GM19463 (cell line): Measurements from ENCODE around the gene OBSCN.
"Not testable (repeated sequence)": the region's sequence is repeated elsewhere in the genome, so short reads cannot be mapped to it uniquely, and the experiment has no call there.

Source experiments
- ATAC-seq: cut with Tn5 transposase; IDR thresholded peaks from one replicate; pipeline ENCODE4 v1.9.1; 2021; ENCODE audit warnings: mild to moderate bottlenecking, moderate library complexity; ENCODE audit not compliant: unreplicated experiment

The OBSCN gene

GRCh38 chr1:228185641-228185965 lies 22.2 kb upstream of the OBSCN start:
- ATAC-seq = no peak

- not testable (repeated sequence) for ATAC-seq
Observed at GRCh38 chr1:228188249-228188648, 19.6 kb upstream of the OBSCN start.

GRCh38 chr1:228190182-228190581 lies 17.7 kb upstream of the OBSCN start:
- no peak for ATAC-seq

- no peak for ATAC-seq
Observed at GRCh38 chr1:228190778-228191177, 17.1 kb upstream of the OBSCN start.

GRCh38 chr1:228194436-228194835 lies 13.4 kb upstream of the OBSCN start:
- ATAC-seq = no peak

- no peak for ATAC-seq
Observed at GRCh38 chr1:228194921-228195812, 12.7 kb upstream of the OBSCN start.

- no peak for ATAC-seq
Observed at GRCh38 chr1:228197555-228198147, 10.2 kb upstream of the OBSCN start.

GRCh38 chr1:228198977-228199590 lies 8.8 kb upstream of the OBSCN start:
- ATAC-seq = no peak

GRCh38 chr1:228204958-228205357 lies 2.9 kb upstream of the OBSCN start:
- ATAC-seq = no peak

- no peak for ATAC-seq
Observed at GRCh38 chr1:228205526-228206436, 2.1 kb upstream of the OBSCN start.

GRCh38 chr1:228206582-228207351 lies 1.1 kb upstream of the OBSCN start:
- ATAC-seq = no peak

GRCh38 chr1:228207381-228207810 lies 448 bp upstream of the OBSCN start:
- ATAC-seq = no peak

GRCh38 chr1:228208831-228209551 lies 1.1 kb downstream of the OBSCN start:
- ATAC-seq = no peak

GRCh38 chr1:228209657-228210056 lies 1.8 kb downstream of the OBSCN start:
- ATAC-seq = no peak

- no peak for ATAC-seq
Observed at GRCh38 chr1:228210076-228210651, 2.3 kb downstream of the OBSCN start.

GRCh38 chr1:228210712-228211530 lies 3.1 kb downstream of the OBSCN start:
- ATAC-seq = no peak

GRCh38 chr1:228211531-228212414 lies 3.9 kb downstream of the OBSCN start:
- ATAC-seq = no peak
